ENCODE results near the gene OR6M1.

The OR6M1 gene

DNA sequence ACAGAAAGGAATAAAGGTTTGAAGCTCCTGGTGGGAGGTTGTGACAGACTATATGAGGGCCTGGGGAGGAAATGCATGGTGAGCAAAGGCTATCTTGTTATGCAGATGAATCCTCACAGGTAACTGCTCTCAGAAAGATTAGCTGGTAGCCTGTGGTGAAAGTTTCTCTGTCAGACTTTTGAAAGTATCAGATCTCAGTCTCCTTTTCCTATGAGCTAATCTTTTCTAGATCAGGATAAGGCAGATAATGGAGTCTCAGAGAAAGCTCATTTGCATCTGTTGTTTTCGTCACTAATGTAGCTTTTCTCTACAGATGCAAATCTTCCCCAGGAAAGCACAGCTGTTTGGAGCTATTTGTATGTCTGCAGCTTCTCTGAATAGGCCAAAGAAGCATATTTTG, 30.9 kb downstream of the OR6M1 start:
- no peak for DNase-seq

DNA sequence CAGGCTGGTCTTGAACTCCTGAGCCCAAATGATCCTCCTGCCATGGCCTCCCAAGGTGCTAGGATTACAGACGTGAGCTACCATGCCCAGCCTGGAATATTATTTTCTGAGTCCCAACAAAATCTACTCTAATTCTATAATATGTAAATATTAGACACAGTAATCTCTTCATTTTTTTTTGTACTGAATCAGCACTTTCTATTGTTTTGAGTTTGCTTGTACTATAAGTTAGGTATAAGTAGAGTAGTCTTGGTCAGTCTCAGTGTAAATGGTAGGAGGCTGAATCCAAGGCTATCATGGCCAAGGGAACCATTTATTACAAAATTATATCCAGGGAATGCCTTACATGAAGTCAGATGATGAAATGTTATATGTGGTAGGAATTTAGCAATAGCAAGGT, 32.2 kb downstream of the OR6M1 start:
- no peak for DNase-seq

DNA sequence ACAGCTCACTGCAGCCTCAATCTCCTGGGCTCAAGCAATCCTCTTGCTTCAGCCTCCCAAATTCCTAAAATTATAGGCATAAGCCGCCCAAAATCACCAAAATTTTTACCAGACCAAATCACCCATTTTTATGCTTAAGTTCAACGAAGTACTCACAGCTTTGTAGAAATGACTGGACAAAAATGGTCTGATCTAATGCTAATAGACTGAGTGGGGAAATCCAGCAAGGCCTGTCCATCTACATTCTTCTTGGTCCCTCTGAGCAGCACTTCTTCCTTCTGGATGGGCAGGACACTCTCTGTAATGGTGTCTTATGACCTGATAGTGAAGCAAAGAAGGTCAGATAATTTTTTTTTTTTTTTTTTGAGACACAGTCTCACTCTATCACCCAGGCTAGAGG, 33.1 kb downstream of the OR6M1 start:
- DNase-seq = no peak

DNA sequence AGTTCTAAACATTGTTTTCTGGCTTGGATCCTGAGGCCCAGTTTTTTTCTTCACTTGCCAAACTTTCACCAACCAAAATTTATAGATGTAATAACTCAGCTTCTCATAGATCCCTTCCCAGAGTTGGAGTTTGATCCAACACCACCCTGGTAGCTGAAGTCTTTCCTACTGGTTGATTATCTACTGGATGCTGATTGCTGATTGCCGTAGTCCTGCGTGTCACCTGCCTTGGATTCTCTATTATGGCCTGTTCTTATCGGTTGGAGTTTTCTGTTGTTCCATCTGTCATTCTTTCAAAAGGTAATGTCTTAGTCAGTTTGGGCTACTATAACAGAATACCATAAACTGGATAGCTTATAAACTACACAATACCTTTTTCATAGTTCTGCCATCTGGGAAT, 34.5 kb downstream of the OR6M1 start:
- no peak for DNase-seq

DNA sequence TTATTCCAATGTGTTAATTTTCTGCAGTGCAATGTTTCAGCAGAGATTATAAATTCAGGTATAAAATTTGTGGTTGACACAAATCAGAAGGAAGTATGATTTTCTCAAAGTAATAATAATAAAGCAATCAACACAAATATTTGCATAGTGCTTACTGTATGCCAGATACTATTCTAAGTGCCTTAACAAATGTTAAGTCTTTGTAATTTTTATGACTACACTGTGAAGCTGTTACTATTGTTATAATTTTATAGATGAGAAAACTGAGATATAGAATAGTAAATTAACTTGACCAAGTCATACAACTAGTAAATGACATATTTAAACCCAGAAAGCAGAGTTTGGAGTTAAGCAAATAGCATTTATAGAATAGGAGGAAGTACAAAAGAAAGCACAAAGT, 35.4 kb downstream of the OR6M1 start:
- no peak for DNase-seq

DNA sequence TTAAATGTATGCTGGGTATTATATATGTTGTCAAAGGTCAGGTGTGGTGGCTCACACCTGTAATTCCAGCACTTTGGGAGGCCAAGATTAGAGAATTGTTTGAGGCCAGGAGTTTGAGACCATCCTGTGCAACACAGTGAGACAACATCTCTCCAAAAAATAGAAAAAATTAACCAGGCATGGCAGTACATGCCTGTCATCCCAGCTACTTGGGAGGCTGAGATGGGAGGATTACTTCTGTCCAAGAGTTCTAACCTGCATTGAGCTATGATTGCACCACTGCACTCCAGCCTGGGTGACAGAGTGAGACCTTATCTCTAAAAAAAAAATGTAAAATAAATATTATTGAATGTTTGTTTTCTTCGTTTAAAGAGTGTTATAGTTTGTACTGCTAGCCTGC, 40.5 kb downstream of the OR6M1 start:
- DNase-seq = no peak

DNA sequence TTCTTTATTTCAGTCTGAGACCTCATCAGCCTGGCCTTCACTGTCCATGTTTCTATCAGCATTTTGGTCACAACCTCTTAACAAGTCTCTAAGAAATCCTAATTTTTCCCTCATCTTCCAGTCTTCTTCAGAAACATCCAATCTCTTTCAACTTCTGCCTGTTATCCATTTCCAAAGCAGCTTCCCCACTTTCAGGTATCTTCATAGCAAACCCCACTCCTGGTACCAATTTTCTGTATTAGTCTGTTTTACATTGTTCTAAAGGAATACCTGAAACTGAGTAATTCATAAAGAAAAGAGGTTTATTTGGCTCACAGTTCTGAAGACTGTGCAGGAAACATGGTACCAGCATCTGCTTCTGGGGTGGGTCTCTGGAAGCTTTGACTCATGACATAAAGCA, 43.7 kb downstream of the OR6M1 start:
- DNase-seq = no peak

DNA sequence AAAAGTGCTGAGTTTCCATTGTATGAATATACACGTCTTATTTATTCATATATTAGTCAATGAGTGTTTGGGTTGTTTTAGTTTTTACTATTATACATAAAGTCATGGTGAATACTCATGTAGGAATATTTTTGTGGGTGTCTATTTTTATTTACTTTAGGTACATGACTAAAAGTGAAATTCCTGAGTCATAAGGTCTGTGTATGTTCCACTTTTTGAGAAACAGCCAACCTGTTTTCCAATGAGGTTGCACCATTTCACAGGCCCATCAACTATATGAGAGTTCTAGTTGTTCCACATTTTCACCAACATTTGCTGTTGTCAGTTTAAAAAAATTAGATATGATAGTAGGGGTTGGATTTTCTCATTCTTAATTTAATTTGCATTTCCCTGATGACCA, 45.3 kb downstream of the OR6M1 start:
- no peak for DNase-seq

DNA sequence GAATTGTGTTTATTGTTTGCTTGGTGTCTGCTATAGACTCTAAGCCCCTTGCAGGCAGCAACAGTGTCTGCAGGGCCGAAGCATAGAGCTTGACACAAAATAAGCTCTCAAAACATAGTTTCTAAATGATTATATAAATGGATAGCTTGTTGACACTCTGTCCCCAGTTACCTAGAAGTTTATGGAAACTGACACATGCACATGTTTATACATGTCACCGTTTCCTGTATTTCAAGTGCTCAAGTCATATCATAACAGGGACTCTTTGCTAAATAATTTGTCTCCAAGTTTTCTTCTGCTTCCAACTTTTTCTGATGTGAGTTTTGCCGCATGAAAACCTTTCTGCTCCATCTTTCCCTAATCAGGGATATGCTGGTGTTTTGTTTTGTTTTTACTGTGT, 48.2 kb downstream of the OR6M1 start:
- no peak for DNase-seq

DNA sequence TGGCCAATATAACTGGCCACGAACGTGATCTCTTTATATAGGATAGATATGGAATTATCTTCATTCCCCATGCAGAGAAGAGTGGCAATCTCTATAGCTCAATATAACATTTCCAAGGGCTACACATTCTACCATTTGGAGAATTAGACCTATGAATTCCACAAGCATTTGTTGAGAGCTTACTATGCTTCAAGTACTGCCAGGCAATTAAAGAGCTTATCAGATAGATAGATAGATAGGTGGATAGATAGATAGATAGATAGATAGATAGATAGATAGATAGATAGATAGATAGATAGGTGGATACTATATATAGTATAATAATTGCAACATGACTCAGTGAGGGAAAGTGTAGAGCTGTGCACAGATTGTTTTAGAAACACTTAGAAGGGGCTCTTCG, 50.3 kb downstream of the OR6M1 start:
- DNase-seq = no peak
